Hepatocyte (in vitro differentiated cells): ENCODE data around the gene ELAVL3. TPM values are rescaled to one million over a fixed set of nuclear protein-coding genes. Genes with fewer than 3 reads are reported as not detected.

Experiments
- DNase-seq: peaks from one replicate; pipeline ENCODE4 v3.0.0-alpha.2; 2016; ENCODE audit warnings: low spot score
- H2AFZ ChIP-seq: fragments of 200-600 bp; sonication (generic); 2 replicates; pipeline ENCODE4 v1.6.0; 2016; ENCODE audit warnings: antibody characterized with exemption, mild to moderate bottlenecking
- H3K27ac ChIP-seq: fragments of 200-600 bp; sonication (generic); 2 replicates; pipeline ENCODE4 v1.5.1; 2016; ENCODE audit warnings: mild to moderate bottlenecking
- H3K27me3 ChIP-seq: fragments of 200-600 bp; sonication (generic); 2 replicates; pipeline ENCODE4 v1.6.1; 2016
- H3K36me3 ChIP-seq: fragments of 200-600 bp; sonication (generic); replicated peaks from 2 replicates; pipeline ENCODE4 v1.5.1; 2016; ENCODE audit warnings: low read depth; ENCODE audit not compliant: insufficient read depth
- H3K4me1 ChIP-seq: fragments of 200-600 bp; sonication (generic); 2 replicates; pipeline ENCODE4 v1.5.1; 2016; ENCODE audit warnings: mild to moderate bottlenecking, moderate library complexity; ENCODE audit not compliant: insufficient read depth
- H3K4me2 ChIP-seq: fragments of 200-600 bp; sonication (generic); 2 replicates; pipeline ENCODE4 v1.6.0; 2016
- H3K4me3 ChIP-seq: fragments of 200-600 bp; sonication (generic); 2 replicates; pipeline ENCODE4 v1.5.1; 2016; ENCODE audit warnings: mild to moderate bottlenecking
- H3K79me2 ChIP-seq: fragments of 200-600 bp; sonication (generic); 2 replicates; pipeline ENCODE4 v1.6.0; 2017; ENCODE audit warnings: mild to moderate bottlenecking
- H3K9me2 ChIP-seq: fragments of 200-600 bp; sonication (generic); replicated peaks from 2 replicates; pipeline ENCODE4 v1.6.0; 2017; ENCODE audit warnings: mild to moderate bottlenecking; ENCODE audit not compliant: insufficient read depth
- H3K9me3 ChIP-seq: fragments of 200-600 bp; sonication (generic); 2 replicates; pipeline ENCODE4 v1.5.1; 2016; ENCODE audit warnings: low read depth, mild to moderate bottlenecking
- H4K20me1 ChIP-seq: fragments of 200-600 bp; sonication (generic); 2 replicates; pipeline ENCODE4 v1.6.0; 2016; ENCODE audit warnings: mild to moderate bottlenecking; ENCODE audit not compliant: insufficient read depth, poor library complexity, severe bottlenecking
- CTCF ChIP-seq: fragments of 200-600 bp; sonication (generic); IDR thresholded peaks from 2 replicates; pipeline ENCODE4 v1.5.1; 2016; ENCODE audit warnings: antibody characterized with exemption, mild to moderate bottlenecking; ENCODE audit not compliant: poor library complexity
- EZH2 ChIP-seq: fragments of 200-600 bp; sonication (generic); IDR thresholded peaks from 2 replicates; pipeline ENCODE4 v1.6.1; 2016; ENCODE audit warnings: antibody characterized with exemption, mild to moderate bottlenecking, borderline replicate concordance
- EZH2phosphoT487 ChIP-seq: fragments of 200-600 bp; sonication (generic); IDR thresholded peaks from one replicate; pipeline ENCODE4 v1.6.1; 2018; ENCODE audit warnings: antibody characterized with exemption, mild to moderate bottlenecking, low read depth, moderate library complexity; ENCODE audit not compliant: unreplicated experiment, severe bottlenecking
- WGBS: methylation state at CpG from one replicate; pipeline ENCODE4 v1.1.6; 2016; ENCODE audit warnings: low lambda C conversion rate; ENCODE audit errors: missing lambda C conversion rate; 5-methylcytosine and 5-hydroxymethylcytosine counted together
- polyA plus RNA-seq: library from polyadenylated mRNA; unstranded; fragments of >200 nt; fragmentation: Nextera tagmentation; extraction: Ambion mirVana; gene quantifications from 2 replicates; pipeline ENCODE4 v1.2.1, GENCODE V29; 2016
- total RNA-seq: library from RNA; depleted of rRNA; stranded (reverse); fragments of >200 nt; gene quantifications from 2 replicates; pipeline ENCODE4 v1.2.3, GENCODE V29; 2014

Gene ELAVL3
- total and polyA plus RNA-seq, 2 experiments from 2014 or later: 0.11 to 0.30 TPM

DNA sequence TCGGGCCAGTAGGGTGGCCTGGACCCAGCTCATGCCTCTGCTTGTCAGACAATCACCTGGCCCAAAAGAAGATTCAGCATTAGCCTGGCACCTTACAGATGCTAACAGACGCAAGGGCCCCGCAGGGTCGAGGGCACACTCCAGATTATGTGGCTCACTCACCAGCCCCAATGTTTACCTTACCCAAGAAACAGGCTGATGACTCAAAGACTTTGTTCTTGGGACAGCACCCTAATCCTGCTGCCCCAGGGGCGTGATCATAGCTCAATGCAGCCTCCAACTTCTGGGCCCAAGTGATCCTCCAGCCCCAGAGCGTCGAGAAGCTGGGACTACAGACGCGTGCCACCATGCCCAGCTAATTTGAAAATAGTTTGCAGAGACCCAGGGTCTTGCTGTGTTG, 38.3 kb upstream of the ELAVL3 start:
- 96% methylated on average over 9 of the region's 9 CpGs for WGBS
- no peaks in the 10 kb centered on the region for H3K9me3 ChIP-seq
- TF ChIP-seq EZH2phosphoT487 (no peak), EZH2 (no peak), CTCF (no peak)
- no peak for DNase-seq
- no peaks in the 10 kb centered on the region for H3K4me1 ChIP-seq
- H3K79me2 ChIP-seq: peaks cover 6% of the 10 kb centered on the region
- no peak overlapping the region for H3K4me2 ChIP-seq
- no peak overlapping the region for H3K4me3 ChIP-seq
- no peaks in the 10 kb centered on the region for H4K20me1 ChIP-seq
- no peaks in the 10 kb centered on the region for H3K27me3 ChIP-seq
- no peak overlapping the region for H3K27ac ChIP-seq
- H3K9me2 ChIP-seq: no peaks in the 10 kb centered on the region
- no peak overlapping the region for H2AFZ ChIP-seq
- no peaks in the 10 kb centered on the region for H3K36me3 ChIP-seq

GRCh38 chr19:11513946-11514345, 33.1 kb upstream of the ELAVL3 start:
- Histone ChIP-seq H3K9me2 (no peaks in the 10 kb centered on the region), H3K27me3 (no peaks in the 10 kb centered on the region), H3K36me3 (no peaks in the 10 kb centered on the region), H3K9me3 (no peaks in the 10 kb centered on the region), H2AFZ (no peak overlapping the region), H3K27ac (no peak overlapping the region), H3K79me2 (no peaks in the 10 kb centered on the region), H3K4me1 (no peaks in the 10 kb centered on the region), H3K4me3 (no peak overlapping the region), H3K4me2 (no peak overlapping the region), H4K20me1 (no peaks in the 10 kb centered on the region)
- 94% methylated on average over 20 of the region's 20 CpGs for WGBS
- DNase-seq: no peak
- TF ChIP-seq CTCF (no peak), EZH2 (no peak), EZH2phosphoT487 (no peak)

DNA sequence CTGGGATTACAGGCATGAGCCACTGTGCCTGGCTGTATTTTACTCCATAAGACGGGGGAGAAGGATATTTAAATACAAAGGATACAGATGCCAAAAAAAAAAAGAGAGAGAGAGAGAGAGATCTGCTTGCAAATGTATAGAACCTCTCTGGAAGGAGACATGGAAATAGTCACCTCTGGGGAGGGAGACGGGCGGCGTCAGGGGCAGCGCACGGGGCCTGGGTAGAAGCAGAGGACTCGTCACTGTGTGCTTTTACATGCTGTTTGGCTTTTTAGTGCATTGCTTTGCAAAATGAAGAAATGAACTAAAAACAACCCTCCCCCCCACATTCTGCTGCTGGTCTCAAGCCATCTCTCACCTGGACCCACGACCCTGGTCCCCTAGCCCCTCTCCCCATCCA, 29.6 kb upstream of the ELAVL3 start:
- 97% methylated on average over 8 of the region's 8 CpGs for WGBS
- TF ChIP-seq CTCF (no peak), EZH2phosphoT487 (no peak)
- Histone ChIP-seq H3K36me3 (no peaks in the 10 kb centered on the region), H4K20me1 (no peaks in the 10 kb centered on the region), H3K9me3 (no peaks in the 10 kb centered on the region), H3K4me1 (peaks cover 5% of the 10 kb centered on the region), H3K4me2 (no peak overlapping the region), H3K27me3 (no peaks in the 10 kb centered on the region), H3K9me2 (no peaks in the 10 kb centered on the region), H3K4me3 (no peak overlapping the region), H3K27ac (no peak overlapping the region), H2AFZ (no peak overlapping the region), H3K79me2 (no peaks in the 10 kb centered on the region)
- no peak for DNase-seq
